Activated naive CD4-positive, alpha-beta T cell treated with anti-CD3 and anti-CD28 coated beads, Interleukin-2, amount 10 ng/mL, durations not matched to agents 7 days and 5 days (primary cell): ENCODE data around the gene UBIAD1.

Experiments
- CTCF ChIA-PET: fragments of 350-600 bp; sonication (Branson Sonifier 250); formaldehyde crosslinking; loops from one replicate; lab custom pipeline; 2021; ENCODE audit warnings: antibody characterized with exemption; lab: Charles Lee
- DNase-seq: peaks from one replicate; pipeline ENCODE4 v3.0.0-alpha.2; 2020
- H3K27ac Mint-ChIP-seq: one replicate; pipeline ENCODE4 v1.8.0; 2021; ENCODE audit warnings: mild to moderate bottlenecking, moderate library complexity, mixed read lengths
- H3K27me3 Mint-ChIP-seq: one replicate; pipeline ENCODE4 v1.8.0; 2021; ENCODE audit warnings: mild to moderate bottlenecking, mixed read lengths
- H3K36me3 Mint-ChIP-seq: one replicate; pipeline ENCODE4 v1.8.0; 2021; ENCODE audit warnings: mixed read lengths
- H3K4me1 Mint-ChIP-seq: one replicate; pipeline ENCODE4 v1.8.0; 2021; ENCODE audit warnings: mixed read lengths
- H3K4me3 Mint-ChIP-seq: one replicate; pipeline ENCODE4 v1.8.0; 2021; ENCODE audit warnings: mild to moderate bottlenecking, moderate library complexity, mixed read lengths
- H3K9me3 Mint-ChIP-seq: one replicate; pipeline ENCODE4 v1.8.0; 2021; ENCODE audit warnings: mixed read lengths

UBIAD1 gene

DNA sequence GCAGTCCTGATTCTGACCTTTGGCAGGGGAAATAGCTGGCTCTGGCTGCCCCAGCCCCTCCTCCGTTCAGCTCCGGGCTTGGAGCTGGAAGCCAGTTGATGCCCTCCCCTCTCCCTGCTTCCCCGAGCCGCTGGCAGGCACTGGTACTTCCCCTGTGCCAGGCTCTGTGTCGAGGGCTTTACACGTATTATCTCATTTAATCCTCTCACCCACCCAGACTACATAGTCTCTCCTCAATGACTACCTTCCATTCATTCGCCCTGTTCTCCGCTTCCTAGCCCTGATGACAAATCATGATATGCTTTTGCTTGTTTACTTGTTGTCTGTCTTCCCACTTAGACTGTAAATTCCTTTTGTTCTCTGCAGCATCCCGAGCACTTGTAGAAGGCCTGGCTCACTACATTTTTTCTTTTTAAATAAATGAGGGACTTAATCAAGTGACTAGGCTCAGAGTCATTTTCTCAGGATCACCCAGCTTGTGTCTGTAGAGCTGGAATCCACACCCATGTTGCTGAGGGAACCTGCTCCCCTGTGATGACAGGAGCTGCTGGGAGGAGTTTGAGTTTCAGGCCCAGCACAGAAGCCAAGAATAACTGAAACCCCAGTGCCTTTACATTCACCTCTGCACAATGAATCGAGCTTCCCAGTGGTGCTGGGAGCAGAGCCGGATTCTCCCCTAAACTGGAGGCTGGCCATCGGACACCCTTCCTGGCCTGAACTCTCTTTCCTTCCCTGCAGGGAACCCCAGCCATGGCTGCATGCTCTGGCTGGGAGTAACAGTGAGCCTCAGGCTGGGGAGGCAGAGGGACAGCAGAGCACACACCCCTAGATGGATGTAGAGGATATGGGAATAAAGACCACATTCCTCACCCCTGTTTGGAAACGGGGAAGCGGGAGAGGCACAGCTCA, 58.3 kb downstream of the UBIAD1 start:
- CTCF ChIA-PET, result interaction anchor here (0.6 to 1.4 kb wide), 2 partner anchors 11 to 499 kb away, joined by 4 to 5 read pairs; no protein-coding TSS in a partner anchor
- Mint-ChIP-seq H3K27ac (no peak overlapping the region), H3K36me3 (no peaks in the 10 kb centered on the region), H3K4me3 (no peak overlapping the region), H3K9me3 (no peaks in the 10 kb centered on the region), H3K27me3 (peaks cover 25% of the 10 kb centered on the region), H3K4me1 (peaks cover 6% of the 10 kb centered on the region)
- no peak for DNase-seq

GRCh38 chr1:11331945-11332546, 59.0 kb downstream of the UBIAD1 start:
- Mint-ChIP-seq H3K4me1 (peaks cover 10% of the 10 kb centered on the region), H3K27me3 (peaks cover 25% of the 10 kb centered on the region), H3K27ac (no peak overlapping the region), H3K4me3 (no peak overlapping the region), H3K36me3 (no peaks in the 10 kb centered on the region), H3K9me3 (no peaks in the 10 kb centered on the region)
- DNase-seq, result no peak
- CTCF ChIA-PET, result interaction anchor here (1.4 kb wide), 1 partner anchor 12 kb away, joined by 4 read pairs; no protein-coding TSS in a partner anchor

DNA sequence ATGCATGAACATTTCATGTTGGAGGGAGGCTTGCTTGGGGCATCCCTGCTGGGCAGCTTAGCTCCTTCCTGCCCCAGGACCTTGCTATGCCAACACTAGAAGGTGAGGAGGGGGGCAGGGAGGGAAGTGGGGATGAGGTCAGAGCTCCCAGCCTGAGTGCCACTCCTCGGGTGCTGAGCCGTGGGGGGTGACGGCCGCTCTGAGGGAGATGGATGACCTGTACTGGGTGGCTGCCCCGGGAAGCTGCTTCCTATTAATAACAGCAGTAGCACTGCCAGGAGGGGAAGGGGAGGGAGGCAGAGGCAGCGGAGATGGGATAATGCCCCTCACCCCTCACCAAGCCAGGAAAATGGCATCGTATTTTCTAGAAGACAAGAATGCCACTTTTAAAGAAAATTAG, 60.6 kb downstream of the UBIAD1 start:
- H3K36me3 Mint-ChIP-seq, result no peaks in the 10 kb centered on the region
- no peaks in the 10 kb centered on the region for H3K9me3 Mint-ChIP-seq
- no peak overlapping the region for H3K4me3 Mint-ChIP-seq
- CTCF ChIA-PET, result interaction anchor here (1.1 kb wide), 1 partner anchor 296 kb away, joined by 4 read pairs; no protein-coding TSS in a partner anchor
- H3K27me3 Mint-ChIP-seq, result peaks cover 34% of the 10 kb centered on the region
- DNase-seq, result no peak
- H3K4me1 Mint-ChIP-seq, result peaks cover 20% of the 10 kb centered on the region
- no peak overlapping the region for H3K27ac Mint-ChIP-seq

DNA sequence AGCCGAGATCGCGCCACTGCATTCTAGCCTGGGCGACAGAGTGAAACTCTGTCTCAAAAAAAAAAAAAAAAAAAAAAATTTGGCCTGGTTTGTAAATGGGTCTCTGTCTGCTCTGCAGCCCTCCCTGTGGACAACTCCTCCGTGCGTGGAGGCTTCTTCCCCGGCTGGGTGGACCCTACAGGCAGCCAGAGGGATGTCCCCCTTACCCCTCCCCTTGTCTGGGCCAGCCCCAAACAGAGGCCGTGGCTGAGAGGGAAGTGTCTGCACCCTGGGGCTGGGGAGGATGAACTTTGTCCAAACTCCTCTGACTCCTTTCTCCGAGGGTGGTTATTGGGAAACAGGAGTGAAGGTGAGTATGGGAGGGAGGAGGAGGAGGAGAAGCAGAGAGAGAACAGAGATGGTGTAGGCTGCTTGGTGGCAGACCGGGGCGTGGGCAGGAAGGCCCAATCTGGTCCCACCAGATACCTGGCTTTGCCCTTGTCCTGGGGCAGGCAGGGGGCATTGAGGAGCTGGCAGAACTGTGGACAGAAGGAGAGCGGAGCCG, 61.3 kb downstream of the UBIAD1 start:
- Mint-ChIP-seq H3K27me3 (peaks cover 38% of the 10 kb centered on the region), H3K9me3 (no peaks in the 10 kb centered on the region), H3K4me1 (peaks cover 25% of the 10 kb centered on the region), H3K4me3 (no peak overlapping the region), H3K36me3 (no peaks in the 10 kb centered on the region), H3K27ac (no peak overlapping the region)
- CTCF ChIA-PET, result interaction anchor here (1.1 to 1.7 kb wide), 2 partner anchors 296 to 307 kb away, joined by 4 to 7 read pairs; no protein-coding TSS in a partner anchor
- no peak for DNase-seq

DNA sequence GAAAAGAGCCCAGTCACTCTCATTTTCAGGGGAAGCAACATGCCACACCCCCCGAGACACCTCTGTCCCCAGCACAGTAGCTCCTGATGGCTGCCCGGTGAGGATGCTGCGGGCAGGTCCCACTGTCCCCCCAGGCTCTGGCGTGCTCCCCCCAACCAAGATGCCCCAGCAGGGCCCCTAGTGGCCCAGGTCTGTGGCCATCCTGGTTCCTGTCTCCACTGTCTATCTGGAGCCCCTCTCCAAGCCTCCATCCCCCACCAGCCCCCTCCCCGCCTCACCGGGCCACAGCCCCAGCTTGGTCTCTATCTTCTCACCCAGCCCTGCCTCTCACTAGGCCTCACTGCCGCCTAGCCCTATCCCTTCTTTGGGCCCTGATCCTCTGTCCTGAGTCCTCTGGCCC, 61.8 kb downstream of the UBIAD1 start:
- CTCF ChIA-PET, result interaction anchor here (1.1 to 1.7 kb wide), 3 partner anchors 10 to 307 kb away, joined by 3 to 7 read pairs (median 4); no protein-coding TSS in a partner anchor
- Mint-ChIP-seq H3K9me3 (no peaks in the 10 kb centered on the region), H3K27ac (no peak overlapping the region), H3K27me3 (peaks cover 38% of the 10 kb centered on the region), H3K4me3 (no peak overlapping the region), H3K4me1 (peaks cover 29% of the 10 kb centered on the region), H3K36me3 (no peaks in the 10 kb centered on the region)
- DNase-seq, result no peak

DNA sequence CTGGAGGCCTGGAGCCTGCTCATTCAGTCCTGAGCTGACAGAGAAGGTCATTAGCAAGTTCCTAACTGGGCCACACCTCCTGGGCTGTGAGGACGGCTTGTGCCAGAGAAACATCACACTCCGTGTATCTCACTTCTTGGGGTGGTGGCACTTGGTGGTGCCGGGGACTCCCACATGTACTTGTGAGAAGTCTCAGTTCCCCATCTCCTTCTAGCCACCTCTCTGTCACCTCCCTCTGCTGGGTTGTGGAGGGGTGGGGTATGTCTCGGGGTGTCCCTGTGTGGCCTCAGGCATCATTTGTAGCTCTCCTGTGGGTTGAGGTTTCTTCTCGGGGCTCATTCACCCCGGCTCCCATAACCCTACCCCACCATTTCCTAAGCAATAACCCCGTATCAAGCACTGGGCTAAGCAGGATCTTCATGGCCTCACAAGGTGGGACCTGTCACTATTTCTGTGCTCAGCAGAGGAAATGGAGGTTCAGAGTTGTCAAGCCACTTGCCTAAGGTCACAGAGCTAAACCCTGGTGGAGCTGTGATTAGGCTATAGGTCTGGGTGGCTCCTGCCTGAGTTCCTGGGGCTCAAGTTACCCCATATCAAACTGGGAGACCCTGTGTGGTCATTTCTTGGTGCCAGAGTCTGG, 62.5 kb downstream of the UBIAD1 start:
- CTCF ChIA-PET, result interaction anchor here (0.7 to 1.7 kb wide), 5 partner anchors 8 to 308 kb away, joined by 3 to 7 read pairs (median 3); no protein-coding TSS in a partner anchor
- Mint-ChIP-seq H3K4me1 (peaks cover 35% of the 10 kb centered on the region), H3K36me3 (no peaks in the 10 kb centered on the region), H3K27ac (no peak overlapping the region), H3K27me3 (peaks cover 43% of the 10 kb centered on the region), H3K9me3 (no peaks in the 10 kb centered on the region), H3K4me3 (no peak overlapping the region)
- no peak for DNase-seq

GRCh38 chr1:11337580-11338073, 64.6 kb downstream of the UBIAD1 start:
- H3K9me3 Mint-ChIP-seq, result no peaks in the 10 kb centered on the region
- H3K4me1 Mint-ChIP-seq, result peaks cover 35% of the 10 kb centered on the region
- peak; percentile 82 for DNase-seq
- H3K27ac Mint-ChIP-seq, result no peak overlapping the region
- no peak overlapping the region for H3K4me3 Mint-ChIP-seq
- CTCF ChIA-PET, result interaction anchor here (0.6 to 1.0 kb wide), 2 partner anchors 10 to 306 kb away, joined by 3 read pairs; no protein-coding TSS in a partner anchor
- peaks cover 56% of the 10 kb centered on the region for H3K27me3 Mint-ChIP-seq
- no peaks in the 10 kb centered on the region for H3K36me3 Mint-ChIP-seq
